ENCODE measurements around the gene OR51E1. TPM values are rescaled to one million over a fixed set of nuclear protein-coding genes. Genes with fewer than 3 reads are reported as not detected.

The OR51E1 gene
- total and polyA plus RNA-seq, 10 of the 15 experiments (the other 5 are each of a cell fraction or from before 2014, with no cell fraction given): not detected

DNA sequence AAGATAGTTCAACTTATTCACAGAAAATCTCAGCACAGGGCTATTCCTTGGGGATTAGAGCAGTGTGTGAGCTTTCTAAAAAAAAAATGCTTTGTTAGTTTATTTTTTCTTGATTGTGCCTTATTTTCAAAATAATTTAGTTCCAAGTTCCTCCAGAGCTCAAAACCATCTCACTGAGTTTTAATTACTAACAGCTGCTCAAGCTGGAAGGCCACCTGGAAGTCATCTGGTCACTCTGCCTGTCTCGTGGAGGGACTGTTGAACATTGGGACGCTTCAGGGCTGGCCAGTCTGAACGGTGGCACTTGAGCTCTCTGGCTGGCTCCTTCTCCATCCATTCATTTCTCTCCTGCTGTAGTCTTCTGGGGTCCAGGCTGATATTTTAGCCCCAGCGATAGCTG is 4.0 kb downstream of the OR51E1 start:
- no peak for ATAC-seq
- ChIA-PET SMC1A (ENCODE audit: uncharacterized antibody, unreplicated experiment) (interaction anchor here (1.1 kb wide), 1 partner anchor 10 kb away, joined by 3 read pairs; the partner anchor contains the start of gene OR51D1), POLR2A (no interaction called here), RAD21 (ENCODE audit: unreplicated experiment) (interaction anchor here (0.9 kb wide), 1 partner anchor 11 kb away, joined by 3 read pairs; no protein-coding TSS in a partner anchor), CTCF (interaction anchor here (5.1 kb wide), 1 partner anchor 11 kb away, joined by 21 read pairs; the partner anchor contains the start of gene OR51D1)
- Histone ChIP-seq H3K4me3 (no peak overlapping the region), H3K27ac (ENCODE audit: control insufficient read depth, insufficient read depth) (no peak overlapping the region), H3K9me3 (replicated peaks; ENCODE audit: control insufficient read depth, insufficient read depth, low read length) (no peaks in the 10 kb centered on the region), H3K79me2 (ENCODE audit: control insufficient read depth, insufficient read depth, low read length) (no peaks in the 10 kb centered on the region), H4K20me1 (ENCODE audit: control insufficient read depth, insufficient read depth) (no peaks in the 10 kb centered on the region), H3K9ac (ENCODE audit: control insufficient read depth, insufficient read depth, low read length) (no peak overlapping the region), H3K27me3 (replicated peaks in 1 of 2; ENCODE audit: control insufficient read depth in 2 of 2, insufficient read depth in 2 of 2, low read length in 1 of 2) (no peaks in the 10 kb centered on the region; a peak in 1 of 4 replicates), H2AFZ (ENCODE audit: control insufficient read depth, low read depth, low read length) (no peak overlapping the region), H3K36me3 (ENCODE audit: control insufficient read depth in 2 of 2, insufficient read depth in 2 of 2, low read length in 1 of 2) (no peaks in the 10 kb centered on the region), H3K4me1 (ENCODE audit: control insufficient read depth, insufficient read depth, low read length) (no peaks in the 10 kb centered on the region), H3K4me2 (ENCODE audit: control insufficient read depth, insufficient read depth) (no peak overlapping the region)
- in situ Hi-C loops (cut with MboI): no loop called here
- TF ChIP-seq SIN3A (IDR thresholded peaks at IDR 0.05; ENCODE audit: low read depth, low read length) (no peak), LARP7 (IDR thresholded peaks at IDR 0.05) (no peak), CHD4 (IDR thresholded peaks at IDR 0.05) (no peak), SMAD1 (IDR thresholded peaks at IDR 0.05; ENCODE audit: low read depth, partially characterized antibody) (no peak), RFX5 (IDR thresholded peaks at IDR 0.05; ENCODE audit: low read depth, low read length) (no peak), PAX5 (IDR thresholded peaks at IDR 0.05; ENCODE audit: borderline replicate concordance, low read depth, low read length) (no peak)
- TF ChIP-seq, protein P1, sequence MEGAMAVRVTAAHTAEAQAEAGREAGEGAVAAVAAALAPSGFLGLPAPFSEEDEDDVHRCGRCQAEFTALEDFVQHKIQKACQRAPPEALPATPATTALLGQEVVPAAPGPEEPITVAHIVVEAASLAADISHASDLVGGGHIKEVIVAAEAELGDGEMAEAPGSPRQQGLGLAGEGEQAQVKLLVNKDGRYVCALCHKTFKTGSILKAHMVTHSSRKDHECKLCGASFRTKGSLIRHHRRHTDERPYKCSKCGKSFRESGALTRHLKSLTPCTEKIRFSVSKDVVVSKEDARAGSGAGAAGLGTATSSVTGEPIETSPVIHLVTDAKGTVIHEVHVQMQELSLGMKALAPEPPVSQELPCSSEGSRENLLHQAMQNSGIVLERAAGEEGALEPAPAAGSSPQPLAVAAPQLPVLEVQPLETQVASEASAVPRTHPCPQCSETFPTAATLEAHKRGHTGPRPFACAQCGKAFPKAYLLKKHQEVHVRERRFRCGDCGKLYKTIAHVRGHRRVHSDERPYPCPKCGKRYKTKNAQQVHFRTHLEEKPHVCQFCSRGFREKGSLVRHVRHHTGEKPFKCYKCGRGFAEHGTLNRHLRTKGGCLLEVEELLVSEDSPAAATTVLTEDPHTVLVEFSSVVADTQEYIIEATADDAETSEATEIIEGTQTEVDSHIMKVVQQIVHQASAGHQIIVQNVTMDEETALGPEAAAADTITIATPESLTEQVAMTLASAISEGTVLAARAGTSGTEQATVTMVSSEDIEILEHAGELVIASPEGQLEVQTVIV (IDR thresholded peaks at IDR 0.05; ENCODE audit: borderline replicate concordance, partially characterized antibody): no peak
- intact Hi-C loops (cut with micrococcal nuclease; ENCODE audit: unreplicated experiment): no loop called here
- no peak for FAIRE-seq
- BruUV-seq (replicated peaks): no TSS peak
- no peak for DNase-seq (ENCODE audit: low read depth, low spot score)
- WGBS (ENCODE audit: insufficient coverage, insufficient replicate concordance, low lambda C conversion rate, missing lambda C conversion rate): 14% methylated on average over 4 of the region's 4 CpGs
